NCI-H1436 treated with DMSO at 0.1 percent for 48 hours (cell line): ENCODE measurements around the gene IL6ST.

ENCODE experiments used
- DNase-seq: peaks from one replicate; lab custom pipeline; 2025; lab: John Stamatoyannopoulos, UW

Gene IL6ST

DNA sequence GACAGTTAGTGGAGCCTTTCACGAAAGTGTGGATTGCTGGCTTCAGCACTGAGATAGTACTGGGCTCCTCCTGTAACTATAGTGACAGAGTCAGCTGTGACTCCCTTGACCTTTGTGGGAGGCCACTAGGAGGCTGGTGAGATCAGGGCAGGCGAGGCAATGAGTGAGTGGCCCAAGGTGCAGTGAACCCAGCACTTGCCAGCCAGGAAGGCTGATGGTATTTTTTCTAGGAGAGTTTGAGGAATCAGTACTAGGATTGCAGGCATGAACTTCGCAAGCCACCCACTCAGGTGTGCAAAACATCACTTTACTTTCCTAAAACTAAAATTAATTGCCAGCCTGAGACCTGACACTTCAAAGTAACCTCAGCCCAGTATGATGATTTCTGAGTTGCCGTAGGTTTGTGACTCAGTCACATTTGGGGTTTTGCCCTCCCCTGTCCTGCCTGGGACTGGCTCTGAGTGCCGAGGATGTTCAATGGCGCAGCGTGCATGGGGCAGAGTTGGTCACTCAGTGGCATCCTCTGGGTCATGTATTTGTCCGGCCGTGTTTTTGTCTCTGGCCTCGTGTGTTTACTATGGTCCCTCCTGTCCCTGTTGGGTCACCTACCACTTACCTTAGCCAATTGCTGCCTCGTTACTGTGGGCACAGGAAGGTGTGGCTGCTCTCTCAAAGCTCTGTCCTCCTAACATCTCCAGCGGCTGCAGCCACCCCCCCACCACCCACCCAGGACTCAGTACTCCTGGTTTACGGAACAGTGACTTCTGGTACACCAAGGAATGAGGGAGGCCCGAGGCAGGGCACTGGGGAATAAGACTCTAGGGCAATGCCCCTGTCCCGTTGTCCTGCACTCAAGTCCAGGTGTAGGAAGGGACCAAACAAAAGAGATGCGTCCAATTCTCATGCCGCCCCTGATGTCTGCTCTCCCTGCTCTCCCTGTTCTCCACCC lies 76.4 kb downstream of the IL6ST start:
- no peak for DNase-seq

- DNase-seq, result no peak
Observed at GRCh38 chr5:55917402-55918086, 77.2 kb downstream of the IL6ST start.

DNA sequence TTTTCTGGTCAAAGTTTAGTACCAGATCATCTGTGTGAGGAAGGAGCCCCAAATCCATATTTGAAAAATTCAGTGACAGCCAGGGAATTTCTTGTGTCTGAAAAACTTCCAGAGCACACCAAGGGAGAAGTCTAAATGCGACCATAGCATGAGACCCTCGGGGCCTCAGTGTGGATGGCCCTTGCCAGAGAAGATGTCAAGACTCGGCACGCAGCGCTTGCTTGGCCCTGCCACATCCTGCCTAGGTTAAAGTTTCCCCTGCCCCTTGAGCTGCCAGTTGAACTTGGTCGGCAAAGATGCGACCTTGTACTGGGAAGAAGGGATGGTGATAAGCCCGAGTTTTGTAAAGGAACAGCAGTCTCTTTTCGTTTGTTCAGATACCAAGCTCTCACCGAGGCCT lies 77.8 kb downstream of the IL6ST start:
- DNase-seq, result no peak

- no peak for DNase-seq
Observed at GRCh38 chr5:55915783-55916182, 79.0 kb downstream of the IL6ST start.

DNA sequence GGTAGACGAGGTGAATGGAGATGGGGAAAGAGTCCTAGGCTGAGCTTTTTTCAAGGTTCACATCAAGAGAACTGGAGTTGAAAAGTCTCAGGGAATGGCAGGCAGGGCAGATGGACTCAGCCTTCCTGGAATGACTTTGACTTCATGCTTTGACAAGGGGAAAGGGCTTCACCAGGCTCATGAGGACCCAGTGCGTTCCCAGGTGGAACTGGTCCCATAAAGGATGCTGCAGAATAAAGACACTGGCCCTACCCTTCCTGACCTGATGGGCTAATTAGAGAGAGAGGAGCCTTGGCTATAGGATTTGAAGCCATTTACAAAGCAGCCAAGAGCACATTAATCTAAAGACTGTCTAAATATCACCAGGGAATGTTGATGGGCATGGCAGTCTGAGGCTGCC lies 79.8 kb downstream of the IL6ST start:
- no peak for DNase-seq

- DNase-seq, result no peak
Observed at GRCh38 chr5:55913466-55914413, 81.0 kb downstream of the IL6ST start.

GRCh38 chr5:55911784-55912653 lies 82.7 kb downstream of the IL6ST start:
- no peak for DNase-seq

DNA sequence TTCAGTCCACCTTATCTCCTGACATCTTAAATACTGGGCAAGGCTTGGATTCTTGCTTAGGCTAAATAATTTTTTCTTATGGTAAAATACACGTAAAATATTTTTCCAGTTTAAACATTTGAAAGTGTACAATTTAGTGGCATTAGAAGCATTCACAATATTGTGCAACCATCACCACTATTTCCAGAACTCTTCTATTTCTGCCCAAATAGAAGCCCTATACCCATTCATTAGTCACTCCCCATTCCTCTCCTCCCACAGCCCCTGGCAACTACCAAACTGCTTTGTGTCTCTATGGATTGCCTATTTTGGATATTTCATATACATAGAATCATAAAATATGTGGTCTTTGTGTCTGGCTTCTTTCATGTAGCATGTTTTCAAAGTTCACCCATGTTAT lies 86.0 kb downstream of the IL6ST start:
- DNase-seq, result no peak

DNA sequence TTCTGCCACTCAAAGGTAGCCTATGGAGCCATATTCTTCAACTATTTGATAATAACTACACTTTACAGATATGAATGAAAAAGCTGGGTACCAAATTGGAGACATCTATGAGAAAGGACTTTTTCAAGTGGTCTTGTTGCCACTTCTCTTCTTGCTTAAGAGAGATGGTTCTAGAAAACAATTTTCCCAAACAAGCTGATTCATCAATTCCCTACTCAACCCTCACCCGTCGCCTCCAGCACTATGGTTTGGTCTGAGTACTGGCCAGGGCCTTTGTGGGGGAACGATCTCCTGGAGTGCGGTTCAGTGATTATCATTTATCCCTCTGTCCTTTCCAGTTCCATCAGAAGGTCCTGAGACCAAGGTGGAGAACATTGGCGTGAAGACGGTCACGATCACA lies 86.8 kb downstream of the IL6ST start:
- DNase-seq, result no peak

DNA sequence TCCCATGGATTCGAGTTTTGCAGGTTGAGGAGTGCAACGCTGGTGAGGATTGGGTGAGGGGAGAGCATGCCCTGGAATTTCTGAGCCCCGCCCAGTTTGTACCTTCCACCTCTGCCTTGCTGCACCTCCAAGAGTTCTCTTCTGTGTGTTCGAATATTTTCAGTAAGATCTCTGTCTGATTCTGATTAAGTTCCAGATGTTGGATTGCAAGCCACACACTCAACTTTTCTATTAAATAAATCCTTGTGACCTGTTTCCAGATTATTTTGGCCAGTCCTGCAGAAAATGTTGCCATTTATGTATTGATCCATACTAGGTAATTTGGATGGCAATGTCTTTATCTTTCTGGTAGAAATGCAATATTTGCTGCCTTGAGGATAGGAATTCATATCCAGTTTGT lies 89.5 kb downstream of the IL6ST start:
- DNase-seq, result no peak

- no peak for DNase-seq
Observed at GRCh38 chr5:55904152-55904551, 90.6 kb downstream of the IL6ST start.

- no peak for DNase-seq
Observed at GRCh38 chr5:55903121-55903701, 91.6 kb downstream of the IL6ST start.

DNA sequence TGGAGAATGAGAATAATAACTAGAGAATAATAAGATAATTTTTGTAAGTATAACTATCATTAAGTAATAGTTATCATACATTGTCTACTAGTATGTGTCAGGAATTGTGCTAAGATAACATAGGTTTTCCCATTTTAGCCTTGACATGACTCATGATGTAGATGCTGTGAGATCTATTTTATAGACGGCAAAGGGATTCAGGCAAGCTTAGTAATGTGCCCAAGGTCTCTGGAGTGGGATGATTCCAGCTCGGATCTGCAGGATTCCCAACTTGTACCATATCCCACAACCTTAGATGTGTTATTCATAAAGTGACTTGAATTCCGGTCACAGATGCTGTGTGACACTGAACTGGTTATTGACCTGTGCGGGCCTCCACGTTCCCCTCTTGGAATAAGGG lies 92.1 kb downstream of the IL6ST start:
- no peak for DNase-seq

- no peak for DNase-seq
Observed at GRCh38 chr5:55900776-55901175, 94.0 kb downstream of the IL6ST start.

GRCh38 chr5:55900068-55900467 lies 94.7 kb downstream of the IL6ST start:
- no peak for DNase-seq

- no peak for DNase-seq
Observed at GRCh38 chr5:55899344-55899743, 95.4 kb downstream of the IL6ST start.

DNA sequence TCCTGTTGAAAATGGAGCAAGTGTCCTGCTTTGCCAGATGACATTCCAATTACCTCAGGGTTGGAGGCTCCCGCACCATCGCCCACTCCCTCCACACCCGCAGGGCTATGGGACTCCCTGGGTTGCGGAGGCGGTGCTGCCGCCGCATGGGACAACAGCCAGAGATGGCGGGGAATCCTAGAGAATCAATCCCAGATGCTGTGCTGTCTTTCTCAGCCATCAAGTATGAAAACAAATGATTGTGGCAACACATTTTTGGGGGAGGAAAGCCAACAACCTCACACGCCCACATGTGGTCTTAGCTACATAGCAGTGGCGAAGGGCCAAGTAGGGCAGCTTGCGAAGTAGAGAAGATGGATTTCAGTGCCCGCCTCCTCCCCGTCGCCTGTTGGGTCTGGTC lies 96.9 kb downstream of the IL6ST start:
- no peak for DNase-seq

DNA sequence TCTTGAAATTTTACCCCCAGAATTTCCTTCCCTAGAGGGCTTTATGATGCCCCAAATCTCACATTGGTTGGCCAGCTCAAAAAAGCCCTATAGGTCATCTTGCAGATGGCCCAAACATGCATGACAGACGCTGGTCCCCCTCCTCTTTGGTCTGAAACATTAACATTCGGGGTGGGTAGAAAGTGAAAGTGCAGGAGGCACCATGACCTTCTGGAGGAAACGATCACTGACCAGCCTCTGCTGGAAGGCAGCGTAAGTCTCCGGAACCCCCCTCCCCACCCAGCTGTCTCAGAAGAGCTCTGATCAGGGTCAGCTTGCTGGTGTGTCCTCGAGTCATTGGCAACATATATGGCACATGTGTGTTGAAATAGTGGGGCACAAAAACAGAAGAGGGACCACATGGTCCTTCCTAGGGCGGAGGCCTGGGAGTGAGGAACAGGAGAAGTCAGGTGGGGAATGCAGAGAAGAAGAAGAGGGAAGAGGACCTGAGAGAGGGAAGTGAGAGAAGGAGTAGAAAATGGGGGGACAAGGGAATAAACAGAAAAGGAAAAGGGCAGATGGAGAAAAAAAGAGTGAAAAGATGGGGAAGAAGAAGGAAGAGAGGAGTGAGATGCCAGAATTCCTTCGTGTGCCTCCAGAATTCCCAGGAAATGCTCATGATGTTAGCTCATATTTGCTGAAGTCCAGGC lies 97.4 kb downstream of the IL6ST start:
- DNase-seq, result no peak

DNA sequence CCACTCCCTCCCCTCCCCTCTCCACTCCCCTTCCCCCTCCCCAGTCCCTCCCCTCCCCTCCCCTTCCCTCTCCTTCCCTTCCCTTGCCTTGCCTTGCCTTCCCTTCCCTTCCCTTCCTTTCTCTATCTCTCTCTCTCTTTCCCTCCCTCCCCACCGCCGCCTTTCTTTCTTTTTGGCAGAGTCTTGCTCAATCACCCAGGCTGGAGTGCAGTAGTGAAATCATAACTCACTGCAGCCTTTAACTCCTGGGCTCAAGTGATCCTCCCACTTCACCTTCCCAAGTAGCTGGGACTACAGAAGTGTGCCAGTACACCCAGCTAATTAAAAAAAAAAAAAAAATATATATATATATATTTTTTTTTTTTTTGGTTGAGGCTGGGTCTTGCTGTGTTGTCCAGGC lies 98.1 kb downstream of the IL6ST start:
- no peak for DNase-seq

- DNase-seq, result no peak
Observed at GRCh38 chr5:55896238-55896637, 98.5 kb downstream of the IL6ST start.
